Stimulated activated CD8-positive, alpha-beta memory T cell treated with anti-CD3 and anti-CD28 coated beads, Interleukin-4, amount 100 ng/mL, for 1 hour (primary cell): Measurements from ENCODE around the gene CCSER1.
"Not testable (repeated sequence)": the region's sequence is repeated elsewhere in the genome, so short reads cannot be mapped to it uniquely, and the experiment has no call there.

Source experiments
- DNase-seq, 2 donors: peaks; one replicate each; pipeline ENCODE4 v3.0.0-alpha.2; 2020; ENCODE audit warnings: low read depth in 2 of 2, low spot score in 1 of 2

The CCSER1 gene

GRCh38 chr4:91454111-91454510 is 1326.9 kb downstream of the CCSER1 start:
- no peak for DNase-seq

GRCh38 chr4:91462566-91462965 is 1335.4 kb downstream of the CCSER1 start:
- DNase-seq: not testable (repeated sequence)

GRCh38 chr4:91470671-91471070 is 1343.5 kb downstream of the CCSER1 start:
- DNase-seq: no peak

GRCh38 chr4:91471280-91471679 is 1344.1 kb downstream of the CCSER1 start:
- no peak for DNase-seq

- DNase-seq: no peak
These were observed 1344.9 kb downstream of the CCSER1 start for GRCh38 chr4:91472046-91472445.

- no peak for DNase-seq
These were observed 1358.2 kb downstream of the CCSER1 start for GRCh38 chr4:91485415-91485814.

- DNase-seq: no peak
These were observed 1361.8 kb downstream of the CCSER1 start for GRCh38 chr4:91488946-91489345.

- DNase-seq: no peak
These were observed 1370.7 kb downstream of the CCSER1 start for GRCh38 chr4:91497892-91498291.

- DNase-seq: no peak
These were observed 1375.2 kb downstream of the CCSER1 start for GRCh38 chr4:91502365-91502764.

GRCh38 chr4:91513326-91513725 is 1386.1 kb downstream of the CCSER1 start:
- no peak for DNase-seq

- no peak for DNase-seq
These were observed 1392.0 kb downstream of the CCSER1 start for GRCh38 chr4:91519155-91519554.

GRCh38 chr4:91525621-91526020 is 1398.4 kb downstream of the CCSER1 start:
- no peak for DNase-seq

- DNase-seq: no peak
These were observed 1399.9 kb downstream of the CCSER1 start for GRCh38 chr4:91527056-91527455.

GRCh38 chr4:91567594-91567993 is 1440.4 kb downstream of the CCSER1 start:
- DNase-seq: no peak

- no peak for DNase-seq
These were observed 1450.7 kb downstream of the CCSER1 start for GRCh38 chr4:91577864-91578263.

- DNase-seq: no peak
These were observed 1463.1 kb downstream of the CCSER1 start for GRCh38 chr4:91590260-91590659.

GRCh38 chr4:91592125-91592524 is 1464.9 kb downstream of the CCSER1 start:
- DNase-seq: no peak

- no peak for DNase-seq
These were observed 1469.5 kb downstream of the CCSER1 start for GRCh38 chr4:91596718-91597117.

- DNase-seq: no peak
These were observed 1471.5 kb downstream of the CCSER1 start for GRCh38 chr4:91598696-91599095.

- DNase-seq: no peak
These were observed 1473.1 kb downstream of the CCSER1 start for GRCh38 chr4:91600301-91600700.

- DNase-seq: no peak
These were observed 1474.2 kb downstream of the CCSER1 start for GRCh38 chr4:91601401-91601800.

GRCh38 chr4:91611782-91612181 is 1484.6 kb downstream of the CCSER1 start:
- DNase-seq: no peak

- DNase-seq: no peak
These were observed 1493.8 kb downstream of the CCSER1 start for GRCh38 chr4:91620952-91621351.

- DNase-seq: no peak
These were observed 1494.3 kb downstream of the CCSER1 start for GRCh38 chr4:91621446-91621845.
